Stimulated activated CD8-positive, alpha-beta memory T cell treated with anti-CD3 and anti-CD28 coated beads, Interleukin-4, amount 100 ng/mL, for 4 hours (primary cell): ENCODE measurements around the gene FAM227A.
"Not testable (repeated sequence)": the region's sequence is repeated elsewhere in the genome, so short reads cannot be mapped to it uniquely, and the experiment has no call there.

Source experiments
- DNase-seq, 2 donors: peaks; one replicate each; pipeline ENCODE4 v3.0.0-alpha.2; 2020; ENCODE audit warnings: low read depth in 2 of 2, low spot score in 1 of 2

FAM227A gene

DNA sequence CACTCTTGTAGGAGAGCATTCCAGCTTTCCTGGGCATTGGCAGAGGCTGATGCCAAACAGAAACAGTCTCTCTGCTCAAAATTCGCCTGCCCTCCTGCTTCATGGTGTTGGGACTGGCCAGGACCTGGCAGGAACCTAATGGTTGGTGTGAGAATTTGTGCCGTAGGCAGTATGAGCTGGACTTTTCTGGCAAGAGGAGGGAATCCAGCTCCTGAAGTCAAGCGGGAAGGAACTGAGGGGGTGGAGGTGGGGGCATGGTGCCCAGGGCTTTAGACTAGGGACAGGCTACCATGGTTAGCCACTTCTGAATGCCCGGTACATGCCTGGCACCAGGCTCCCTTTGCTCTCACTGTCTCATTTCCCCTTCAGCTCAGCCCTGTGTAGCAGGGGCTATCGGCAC lies 18.7 kb upstream of the FAM227A start:
- no peak for DNase-seq

DNA sequence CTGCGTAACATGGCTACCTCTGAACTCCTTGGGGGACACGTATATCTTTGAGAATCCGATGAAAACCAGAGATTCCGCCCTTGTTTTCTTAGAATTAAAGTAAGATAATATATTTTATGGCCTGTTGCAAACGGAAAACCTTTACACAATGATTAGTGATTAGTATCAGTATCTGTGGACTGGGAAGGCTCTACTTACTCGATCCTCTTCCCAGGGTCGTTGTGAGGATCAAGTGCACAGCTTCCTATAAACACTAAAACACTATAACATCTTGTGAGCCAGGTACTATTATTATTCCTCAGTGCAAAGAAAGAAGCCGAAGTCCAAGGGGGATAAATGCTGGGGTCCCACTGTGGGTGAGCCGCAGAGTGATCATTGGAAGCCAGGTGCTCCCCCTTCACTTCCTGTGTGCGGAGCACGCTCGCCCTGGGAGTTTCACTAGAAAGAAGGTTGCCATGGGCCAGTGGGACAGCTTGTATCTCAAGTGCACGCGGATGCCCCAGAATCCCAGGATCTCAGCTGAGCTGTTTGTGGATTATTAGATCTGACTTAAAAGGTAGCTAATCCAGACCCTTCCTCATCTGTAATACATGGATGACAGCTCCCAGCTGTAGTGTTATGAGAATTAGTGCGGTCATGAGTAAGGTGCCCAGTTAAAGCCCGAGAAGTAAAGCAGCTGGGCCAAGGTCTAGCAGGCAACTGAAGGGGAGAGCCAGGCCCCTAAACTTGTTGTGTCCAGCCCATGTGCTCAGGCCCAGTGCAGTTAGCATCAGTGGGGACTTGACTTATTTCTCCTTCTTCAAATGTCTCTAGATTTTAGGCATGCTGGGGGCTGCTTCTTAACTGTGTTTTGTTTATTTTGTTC lies 1.1 kb upstream of the FAM227A start:
- no peak for DNase-seq

GRCh38 chr22:38655519-38656255 lies 505 bp downstream of the FAM227A start:
- no peak for DNase-seq

DNA sequence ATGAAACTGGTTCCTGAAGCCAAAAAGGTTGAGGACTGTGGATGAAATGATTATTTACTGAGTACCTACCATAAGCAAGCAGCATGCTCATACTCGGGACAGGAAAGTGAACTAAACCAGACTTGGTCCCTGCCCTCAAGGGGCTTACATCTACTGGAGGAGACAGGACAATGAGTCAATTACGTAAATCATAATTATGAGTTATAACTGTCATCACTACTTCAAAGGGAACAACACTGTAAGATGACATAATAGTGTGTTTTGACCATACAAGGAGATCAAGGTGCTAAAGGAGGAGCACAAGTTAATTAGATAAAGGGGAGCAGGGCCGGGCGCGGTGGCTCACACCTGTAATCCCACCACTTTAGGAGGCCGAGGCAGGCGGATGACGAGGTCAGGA lies 2.5 kb downstream of the FAM227A start:
- DNase-seq = no peak

DNA sequence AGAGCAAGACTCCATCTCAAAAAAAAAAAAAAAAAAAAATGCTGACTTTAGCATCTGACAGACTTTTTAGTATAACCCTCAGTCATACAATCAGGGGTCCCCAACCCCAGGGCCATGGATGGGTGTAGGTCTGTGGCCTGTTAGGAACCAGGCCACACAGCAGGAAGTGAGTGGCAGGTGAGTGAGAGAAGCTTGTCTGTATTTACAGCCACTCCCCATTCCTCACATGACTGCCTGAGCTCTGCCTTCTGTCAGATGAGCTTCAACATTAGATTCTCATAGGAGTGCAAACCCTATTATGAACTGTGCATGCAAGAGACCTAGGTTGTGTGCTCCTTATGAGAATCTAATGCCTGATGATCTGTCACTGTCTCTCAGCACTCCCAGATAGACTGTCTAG lies 3.3 kb downstream of the FAM227A start:
- no peak for DNase-seq

DNA sequence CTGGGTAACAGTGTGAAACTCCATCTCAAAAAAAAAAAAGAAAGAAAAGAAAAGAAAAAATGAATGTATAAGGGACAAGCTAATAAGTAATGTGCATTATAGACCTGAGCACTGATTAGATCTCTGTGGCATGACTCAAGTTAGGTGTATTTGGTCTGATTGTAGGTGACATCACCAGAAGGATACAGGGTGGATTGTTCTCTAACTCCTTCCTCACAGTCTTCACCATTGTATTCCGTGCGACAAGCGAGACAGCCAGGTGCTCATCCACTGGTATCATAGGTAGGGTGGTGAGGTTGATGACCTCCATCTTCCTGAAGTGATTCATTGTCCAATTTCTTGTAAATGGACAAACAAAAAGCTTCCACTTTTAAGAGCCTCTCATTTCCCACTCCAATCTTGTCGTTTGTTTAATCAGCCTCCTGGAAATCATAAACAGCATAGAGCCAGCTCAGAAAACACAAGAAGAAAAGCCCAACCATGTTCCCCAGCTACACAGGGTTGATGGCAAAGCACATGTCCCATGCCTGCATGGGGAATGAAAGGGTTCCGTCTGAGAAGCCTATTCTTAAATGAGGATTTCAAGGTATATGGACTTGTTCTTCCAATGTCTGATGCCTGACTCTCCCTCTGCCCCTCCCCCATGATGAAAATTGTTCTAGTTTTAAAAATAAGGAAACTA lies 6.2 kb downstream of the FAM227A start:
- DNase-seq = no peak

- no peak for DNase-seq
These were observed 10.8 kb downstream of the FAM227A start for GRCh38 chr22:38645430-38645829.

GRCh38 chr22:38644245-38644644 lies 11.9 kb downstream of the FAM227A start:
- DNase-seq = not testable (repeated sequence)

DNA sequence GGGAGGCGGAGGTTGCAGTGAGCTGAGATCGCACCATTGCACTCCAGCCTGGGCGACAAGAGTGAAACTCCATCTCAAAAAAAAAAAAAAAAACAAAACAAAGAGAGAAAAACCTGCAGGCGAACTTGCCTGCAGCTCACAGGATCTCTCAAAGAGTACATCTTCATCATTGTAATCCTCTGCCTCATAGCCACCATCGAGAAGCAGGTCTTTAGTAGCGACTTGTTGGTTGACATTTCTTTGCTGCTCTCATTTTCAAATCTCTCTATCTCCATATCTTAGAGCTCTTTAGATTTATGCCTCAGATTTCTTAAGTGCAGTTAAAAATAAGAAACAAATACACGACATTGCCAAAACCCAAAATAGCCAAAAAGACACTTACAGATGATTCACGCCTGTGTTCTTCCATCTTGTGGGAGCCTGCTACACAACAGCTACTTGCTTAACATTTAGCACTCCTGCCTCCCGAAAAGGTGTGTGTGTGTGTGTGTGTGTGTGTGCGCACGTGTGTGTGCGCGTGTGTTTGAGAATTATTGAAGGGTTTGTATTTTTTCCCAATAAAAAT lies 14.6 kb downstream of the FAM227A start:
- no peak for DNase-seq

- DNase-seq = no peak
These were observed 17.5 kb downstream of the FAM227A start for GRCh38 chr22:38638728-38639127.

GRCh38 chr22:38638216-38638615 lies 18.0 kb downstream of the FAM227A start:
- no peak for DNase-seq

GRCh38 chr22:38632528-38632927 lies 23.7 kb downstream of the FAM227A start:
- no peak for DNase-seq

GRCh38 chr22:38631724-38632123 lies 24.5 kb downstream of the FAM227A start:
- no peak for DNase-seq

DNA sequence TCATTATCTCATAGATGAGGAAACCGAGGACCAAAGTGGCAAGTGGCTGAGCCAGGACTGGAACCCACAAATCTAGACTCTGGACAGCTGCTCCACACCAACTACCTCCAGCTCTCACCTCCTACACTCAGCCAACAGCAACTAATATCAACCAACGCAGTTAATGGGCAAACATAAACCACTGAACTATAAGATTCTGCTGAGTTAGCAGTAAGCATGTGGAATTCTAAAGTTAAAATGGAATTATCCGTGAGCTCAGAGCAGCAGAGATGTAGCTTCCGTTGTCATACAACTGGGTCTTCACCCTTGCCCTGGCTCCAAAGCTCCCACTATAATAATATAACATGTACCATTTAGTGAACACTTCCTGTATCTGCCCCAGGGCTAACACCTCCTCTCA lies 27.1 kb downstream of the FAM227A start:
- no peak for DNase-seq

DNA sequence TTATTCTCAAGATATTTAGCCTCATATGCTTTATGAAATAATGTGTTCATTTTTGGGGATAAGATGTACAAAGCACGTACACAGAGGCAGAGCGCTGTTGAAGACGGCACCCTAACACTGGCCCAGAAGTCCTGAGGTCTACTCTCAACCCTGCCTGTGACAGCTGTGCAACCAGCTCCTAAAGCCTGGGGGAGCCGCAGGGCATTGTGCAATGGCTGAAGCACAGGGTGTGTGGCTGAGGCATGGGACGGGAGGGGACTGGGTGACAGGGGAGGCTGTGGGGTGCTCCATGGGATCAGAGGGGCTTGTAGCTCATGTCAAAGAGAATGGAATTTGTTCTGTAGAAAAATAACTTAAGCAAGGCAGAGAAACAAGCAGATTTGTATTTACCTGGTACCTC lies 27.7 kb downstream of the FAM227A start:
- DNase-seq = no peak

DNA sequence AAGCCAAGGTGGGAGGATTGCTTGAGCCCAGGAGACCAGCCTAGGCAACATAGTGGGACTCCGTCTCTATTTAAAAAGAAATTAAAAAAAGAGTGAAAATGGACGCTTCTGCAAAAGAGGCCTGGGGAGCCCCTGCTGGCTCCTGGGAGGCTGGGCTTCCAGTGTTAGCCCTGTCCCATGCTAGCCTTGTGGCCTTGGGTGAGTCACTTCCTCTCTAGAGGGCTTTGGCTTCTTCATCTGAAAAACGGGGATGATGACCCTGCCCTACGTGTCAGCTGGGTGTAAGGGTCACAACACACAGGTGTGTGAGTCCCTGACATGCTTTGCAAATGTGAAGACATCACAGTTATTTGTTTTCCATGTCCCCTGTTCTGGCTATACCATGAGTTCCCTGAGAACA lies 32.8 kb downstream of the FAM227A start:
- no peak for DNase-seq

DNA sequence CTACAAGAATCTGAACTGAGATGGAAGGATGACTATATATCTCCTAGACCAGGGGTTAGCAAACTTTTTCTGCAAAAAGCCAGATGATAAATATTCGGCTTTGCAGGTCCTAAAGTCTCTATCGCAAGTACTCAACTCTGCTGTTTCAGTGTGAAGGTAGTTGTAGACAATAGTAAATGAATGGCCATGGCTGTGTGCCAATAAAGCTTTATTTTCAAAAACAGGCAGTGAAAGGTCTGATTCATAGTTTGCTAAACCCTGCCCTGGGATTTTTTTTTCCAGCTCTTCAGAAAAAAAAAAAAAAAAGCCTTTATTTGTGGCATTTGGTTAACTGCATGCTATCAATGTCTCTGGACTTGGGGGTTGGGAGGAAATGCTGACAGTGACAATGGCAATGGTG lies 37.5 kb downstream of the FAM227A start:
- DNase-seq = no peak

DNA sequence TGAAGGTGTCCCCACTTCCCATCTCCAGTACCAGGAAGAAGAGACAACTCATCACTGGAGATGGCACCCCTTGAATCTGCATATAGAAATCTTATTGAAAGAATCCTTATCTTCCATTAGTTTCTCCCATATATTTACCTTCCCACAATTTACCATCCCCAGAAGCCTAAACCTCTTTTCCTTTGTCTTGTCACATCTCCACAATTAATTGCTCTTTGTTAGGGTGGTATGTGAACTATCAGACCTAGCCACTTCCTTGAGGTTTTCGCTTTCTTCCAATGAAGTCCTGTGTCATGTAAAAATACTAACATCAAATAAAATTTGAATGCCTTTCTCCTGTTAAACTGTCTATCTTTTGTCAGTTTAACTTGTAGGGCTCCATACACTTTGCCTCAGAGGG lies 37.9 kb downstream of the FAM227A start:
- no peak for DNase-seq

DNA sequence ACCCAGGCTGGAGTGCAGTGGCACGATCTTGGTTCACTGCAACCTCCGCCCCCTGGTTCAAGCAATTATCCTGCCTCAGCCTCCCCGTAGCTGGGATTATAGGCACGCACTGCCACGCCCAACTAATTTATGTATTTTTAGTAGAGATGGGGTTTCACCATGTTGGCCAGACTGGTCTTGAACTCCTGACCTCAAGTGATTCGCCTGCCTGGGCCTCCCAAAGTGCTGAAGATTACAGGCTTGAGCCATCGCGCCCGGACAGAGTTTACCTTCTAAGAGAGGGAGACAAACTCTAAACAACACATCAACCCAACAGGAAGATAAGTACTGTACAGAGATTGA lies 41.2 kb downstream of the FAM227A start:
- DNase-seq = not testable (repeated sequence)

- DNase-seq = no peak
These were observed 41.7 kb downstream of the FAM227A start for GRCh38 chr22:38614332-38615063.

GRCh38 chr22:38613588-38613987 lies 42.6 kb downstream of the FAM227A start:
- DNase-seq = no peak
